Activated CD4-positive, alpha-beta T cell treated with anti-CD3 and anti-CD28 coated beads, Interleukin-10, Interleukin-2, amounts not matched to agents 100 ng/mL and 50 ng/mL, durations not matched to agents 16 hours and 8 hours (primary cell): ENCODE data around the gene GMPS.
"Not testable (repeated sequence)": the region's sequence is repeated elsewhere in the genome, so short reads cannot be mapped to it uniquely, and the experiment has no call there.

Experiments
- DNase-seq: peaks from one replicate; pipeline ENCODE4 v3.0.0-alpha.2; 2020

GMPS gene

GRCh38 chr3:155872904-155873646, 2.6 kb downstream of the GMPS start:
- DNase-seq, result no peak

GRCh38 chr3:155876037-155876436, 5.6 kb downstream of the GMPS start:
- no peak for DNase-seq

GRCh38 chr3:155876503-155876902, 6.1 kb downstream of the GMPS start:
- DNase-seq, result no peak

GRCh38 chr3:155880286-155880685, 9.8 kb downstream of the GMPS start:
- no peak for DNase-seq

- DNase-seq, result no peak
These were observed 13.8 kb downstream of the GMPS start for GRCh38 chr3:155884292-155884691.

- no peak for DNase-seq
These were observed 14.8 kb downstream of the GMPS start for GRCh38 chr3:155885292-155885691.

DNA sequence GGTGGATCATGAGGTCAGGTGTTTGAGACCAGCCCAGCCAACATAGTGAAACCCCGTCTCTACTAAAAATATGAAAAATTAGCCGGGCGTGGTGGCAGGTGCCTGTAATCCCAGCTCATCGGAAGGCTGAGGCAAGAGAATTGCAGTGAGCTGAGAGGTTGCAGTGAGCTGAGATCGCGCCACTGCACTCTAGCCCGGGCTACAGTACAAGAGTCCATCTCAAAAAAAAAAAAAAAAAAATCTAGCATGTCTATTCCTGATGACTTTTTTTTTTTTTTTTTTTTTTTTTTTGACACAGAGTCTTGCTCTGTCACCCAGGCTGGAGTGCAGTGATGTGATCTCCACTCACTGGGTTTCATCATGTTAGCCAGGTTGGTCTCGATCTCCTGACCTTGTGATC, 15.9 kb downstream of the GMPS start:
- not testable (repeated sequence) for DNase-seq

DNA sequence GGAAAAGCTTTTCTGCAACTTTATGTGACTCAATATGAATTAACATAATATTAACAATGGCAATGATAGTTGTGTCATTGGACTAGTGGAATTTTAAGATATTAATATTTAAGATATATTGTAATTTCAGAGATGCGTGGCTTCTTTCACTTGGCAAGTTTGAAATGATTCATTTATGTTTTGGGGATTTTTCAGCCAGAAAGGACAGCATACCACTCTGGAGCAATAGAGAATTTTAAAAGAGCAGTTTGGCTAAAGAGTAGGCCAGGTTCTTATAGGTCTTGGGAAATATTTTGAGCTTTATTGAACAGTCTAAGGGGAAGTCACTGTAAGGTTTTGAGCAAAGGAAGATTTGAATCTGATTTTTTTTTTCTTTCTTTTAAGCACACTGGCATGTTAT, 16.5 kb downstream of the GMPS start:
- no peak for DNase-seq

DNA sequence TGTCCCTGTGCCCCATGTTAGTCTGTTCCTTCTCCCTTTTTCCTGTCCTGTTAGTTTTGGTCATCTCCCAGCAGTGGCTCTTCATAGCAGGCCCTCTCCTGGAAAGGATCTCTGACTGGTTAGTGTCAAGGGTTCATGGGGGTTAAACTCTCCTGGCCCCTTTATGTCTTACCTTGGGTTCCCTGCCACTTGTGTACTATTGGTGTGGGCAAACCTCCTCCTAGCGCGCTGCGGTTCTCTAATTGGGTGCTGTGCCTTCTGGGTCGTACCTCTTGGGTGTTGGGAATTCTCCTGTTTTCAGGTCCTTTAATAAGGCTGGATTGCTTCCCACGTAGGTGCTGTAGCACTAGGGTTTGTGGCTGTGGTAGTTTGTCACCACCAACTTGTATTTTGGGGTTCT, 18.8 kb downstream of the GMPS start:
- no peak for DNase-seq

- no peak for DNase-seq
These were observed 19.5 kb downstream of the GMPS start for GRCh38 chr3:155889952-155890351.

GRCh38 chr3:155890671-155891190, 20.3 kb downstream of the GMPS start:
- no peak for DNase-seq

GRCh38 chr3:155891321-155891720, 20.9 kb downstream of the GMPS start:
- no peak for DNase-seq

- DNase-seq, result no peak
These were observed 25.0 kb downstream of the GMPS start for GRCh38 chr3:155895379-155895900.

GRCh38 chr3:155906900-155907299, 36.5 kb downstream of the GMPS start:
- DNase-seq, result no peak

DNA sequence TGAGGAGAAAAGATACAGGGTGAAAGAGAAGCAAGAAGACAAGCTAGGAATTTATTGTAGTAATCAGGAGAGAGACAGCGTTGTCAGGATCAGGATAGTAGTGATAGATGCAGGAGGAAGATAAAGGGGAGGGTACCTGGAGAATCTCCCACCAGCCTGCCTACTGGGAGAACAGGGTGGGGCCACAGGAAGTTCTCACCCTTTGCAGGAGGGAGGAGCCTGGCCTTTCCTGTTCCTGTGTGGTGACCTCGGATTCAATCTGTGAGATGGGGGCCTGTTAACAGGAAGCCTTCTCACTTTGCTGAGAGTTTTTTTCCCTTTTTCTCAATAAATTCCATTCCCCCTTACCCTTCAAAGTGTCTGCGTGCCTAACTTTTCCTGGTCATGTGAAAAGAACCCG, 37.6 kb downstream of the GMPS start:
- DNase-seq, result peak; percentile 43

GRCh38 chr3:155908605-155909004, 38.2 kb downstream of the GMPS start:
- no peak for DNase-seq

GRCh38 chr3:155912090-155912489, 41.6 kb downstream of the GMPS start:
- no peak for DNase-seq

DNA sequence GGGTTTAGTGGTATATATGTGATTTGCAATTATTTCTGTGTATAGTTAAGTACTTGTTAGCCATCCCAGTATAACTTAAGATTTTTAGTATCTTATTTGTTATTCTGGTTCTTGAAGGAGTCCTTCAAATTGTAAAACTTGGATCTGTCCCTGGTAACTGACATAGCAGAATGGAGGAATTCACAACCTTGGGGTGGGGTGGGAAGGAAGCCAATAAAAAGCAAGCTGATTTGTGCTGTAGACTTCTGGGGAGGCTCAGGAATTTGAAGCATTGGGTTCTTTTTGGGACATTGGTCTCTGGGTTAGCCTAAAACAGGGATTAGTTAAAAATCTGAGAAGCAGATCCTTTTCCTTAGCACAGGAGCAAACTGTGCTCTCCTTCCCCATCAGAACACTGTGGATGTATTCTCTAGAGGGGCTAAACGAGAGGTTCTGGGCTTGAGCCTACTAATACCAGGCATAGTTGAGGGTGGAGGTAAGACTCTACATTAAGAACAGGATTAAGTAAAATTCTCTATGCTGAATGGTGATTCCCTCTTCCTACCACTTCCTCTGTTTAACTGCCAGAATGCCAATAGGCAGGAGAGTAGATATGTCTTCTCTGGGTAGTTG, 42.2 kb downstream of the GMPS start:
- DNase-seq, result no peak

- no peak for DNase-seq
These were observed 47.3 kb downstream of the GMPS start for GRCh38 chr3:155917781-155918180.

DNA sequence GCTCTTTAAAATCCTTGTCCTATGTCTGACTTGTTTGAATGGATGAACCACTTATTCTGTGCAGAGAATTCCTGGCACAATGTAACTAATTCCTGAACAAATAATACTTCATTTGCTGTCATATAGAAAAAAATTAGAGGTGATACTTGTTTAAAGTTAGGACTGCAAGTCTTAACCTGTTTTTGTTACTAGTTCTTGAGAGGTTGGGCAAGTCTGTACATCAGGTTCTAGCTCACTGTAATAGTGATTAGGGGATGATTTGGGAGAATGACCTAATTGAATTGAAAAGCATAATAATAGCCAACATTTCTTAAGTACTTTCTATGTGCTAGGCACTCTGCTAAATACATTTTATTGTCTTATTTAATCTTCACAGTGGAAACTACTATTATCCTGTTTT, 49.3 kb downstream of the GMPS start:
- DNase-seq, result no peak

GRCh38 chr3:155921486-155921885, 51.0 kb downstream of the GMPS start:
- DNase-seq, result no peak

DNA sequence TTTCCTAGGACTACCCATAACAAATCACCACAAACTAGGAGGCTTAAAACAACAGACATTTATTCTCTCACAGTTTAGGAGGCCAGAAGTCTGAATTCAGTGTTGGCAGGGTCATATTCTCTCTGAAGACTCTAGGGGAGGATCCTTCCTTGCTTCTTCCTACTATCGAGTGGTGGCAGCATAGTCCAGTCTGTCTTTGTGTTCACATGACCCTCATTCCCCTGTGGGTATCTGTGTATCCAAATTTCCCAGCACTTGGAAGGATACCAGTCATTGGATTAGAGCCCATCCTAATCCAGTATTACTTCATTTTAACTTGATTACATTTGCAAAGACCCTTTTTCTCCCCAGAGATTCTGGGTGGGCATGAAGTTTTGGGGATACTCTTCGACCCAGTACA, 63.8 kb downstream of the GMPS start:
- no peak for DNase-seq

GRCh38 chr3:155938409-155938808, 68.0 kb downstream of the GMPS start:
- no peak for DNase-seq

DNA sequence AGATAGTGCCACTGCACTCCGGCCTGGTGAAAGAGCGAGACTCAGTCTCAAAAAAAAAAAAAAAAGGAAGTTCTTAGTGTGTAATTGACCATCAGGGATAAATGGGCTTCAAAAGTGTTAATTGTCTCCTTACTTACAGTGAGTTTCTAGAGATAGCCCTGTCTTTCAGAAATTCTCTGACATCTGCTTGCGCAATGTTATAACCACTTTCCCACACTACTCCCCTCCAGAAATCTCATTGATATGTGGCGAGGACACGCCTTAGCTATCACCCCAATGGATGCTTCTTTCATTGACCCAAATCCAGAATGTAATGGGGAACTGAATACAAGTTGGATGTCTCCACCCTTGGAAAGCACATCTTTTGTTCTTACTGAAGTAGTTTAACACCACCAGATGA, 70.9 kb downstream of the GMPS start:
- no peak for DNase-seq
